Stimulated activated naive CD8-positive, alpha-beta T cell treated with anti-CD3 and anti-CD28 coated beads, Interleukin-15, amount 100 ng/mL, for 72 hours (primary cell): ENCODE data around the gene NUB1.
A peak's percentile ranks its signal among the peaks of the same experiment; 100 is the strongest.

Experiments
- ATAC-seq: fragments of 150-1000 bp; cut with Tn5 transposase; 2 replicates; pipeline ENCODE4 v1.10.0; 2021; ENCODE audit warnings: mild to moderate bottlenecking, moderate library complexity
- DNase-seq, 2 donors: peaks; one replicate each; pipeline ENCODE4 v3.0.0; 2021 to 2022
- H3K27ac Mint-ChIP-seq, 2 donors: one replicate each; pipeline ENCODE4 v1.8.0; 2022; ENCODE audit warnings: mild to moderate bottlenecking in 2 of 2, mixed read lengths in 2 of 2, moderate library complexity in 2 of 2
- H3K27me3 Mint-ChIP-seq: one replicate; pipeline ENCODE4 v1.8.0; 2022; ENCODE audit warnings: mixed read lengths
- H3K4me1 Mint-ChIP-seq: one replicate; pipeline ENCODE4 v1.8.0; 2022; ENCODE audit warnings: mild to moderate bottlenecking, mixed read lengths
- H3K4me3 Mint-ChIP-seq, 2 donors: one replicate each; pipeline ENCODE4 v1.8.0; 2022; ENCODE audit warnings: mild to moderate bottlenecking in 2 of 2, mixed read lengths in 2 of 2, moderate library complexity in 1 of 2
- H3K9me3 Mint-ChIP-seq, 2 donors: one replicate each; pipeline ENCODE4 v1.8.0; 2022; ENCODE audit warnings: mixed read lengths in 2 of 2

Gene NUB1

GRCh38 chr7:151394076-151395035 is 52.7 kb downstream of the NUB1 start:
- DNase-seq: no peak
- ATAC-seq: no peak
- Mint-ChIP-seq H3K27ac (no peak overlapping the region), H3K9me3 (peaks cover 6 to 8% of the 10 kb centered on the region in 2 donors), H3K4me3 (no peak overlapping the region), H3K27me3 (peaks cover 16% of the 10 kb centered on the region), H3K4me1 (peaks cover 18% of the 10 kb centered on the region)

GRCh38 chr7:151395036-151395367 is 53.4 kb downstream of the NUB1 start:
- no peak overlapping the region for H3K4me3 Mint-ChIP-seq
- no peak for DNase-seq
- no peak overlapping the region for H3K27ac Mint-ChIP-seq
- peaks cover 6 to 8% of the 10 kb centered on the region in 2 donors for H3K9me3 Mint-ChIP-seq
- peaks cover 10% of the 10 kb centered on the region for H3K27me3 Mint-ChIP-seq
- ATAC-seq: no peak
- peaks cover 14% of the 10 kb centered on the region for H3K4me1 Mint-ChIP-seq

- peaks cover 5% of the 10 kb centered on the region for H3K4me1 Mint-ChIP-seq
- H3K4me3 Mint-ChIP-seq: no peak overlapping the region
- H3K27me3 Mint-ChIP-seq: no peaks in the 10 kb centered on the region
- ATAC-seq (no peak), DNase-seq (no peak)
- peaks cover 6 to 8% of the 10 kb centered on the region in 2 donors for H3K9me3 Mint-ChIP-seq
- peak overlapping the region in 1 of 2 donors; percentile 35 for H3K27ac Mint-ChIP-seq
Observed at GRCh38 chr7:151396328-151396970, 54.8 kb downstream of the NUB1 start.

- Mint-ChIP-seq H3K4me1 (peaks cover 5% of the 10 kb centered on the region), H3K4me3 (no peak overlapping the region), H3K27me3 (no peaks in the 10 kb centered on the region), H3K27ac (no peak overlapping the region), H3K9me3 (peaks cover 6 to 8% of the 10 kb centered on the region in 2 donors)
- ATAC-seq (no peak), DNase-seq (no peak)
Observed at GRCh38 chr7:151397026-151397425, 55.4 kb downstream of the NUB1 start.

- Mint-ChIP-seq H3K9me3 (peaks cover 6 to 8% of the 10 kb centered on the region in 2 donors), H3K27ac (no peak overlapping the region), H3K4me1 (peaks cover 5% of the 10 kb centered on the region), H3K4me3 (no peak overlapping the region), H3K27me3 (no peaks in the 10 kb centered on the region)
- no peak for ATAC-seq
- DNase-seq: no peak
Observed at GRCh38 chr7:151398446-151399304, 57.1 kb downstream of the NUB1 start.

- no peak overlapping the region for H3K4me3 Mint-ChIP-seq
- H3K27ac Mint-ChIP-seq: no peak overlapping the region
- no peaks in the 10 kb centered on the region for H3K27me3 Mint-ChIP-seq
- DNase-seq (no peak), ATAC-seq (no peak)
- peaks cover 5% of the 10 kb centered on the region for H3K4me1 Mint-ChIP-seq
- H3K9me3 Mint-ChIP-seq: peaks cover 6 to 8% of the 10 kb centered on the region in 2 donors
Observed at GRCh38 chr7:151399305-151399601, 57.6 kb downstream of the NUB1 start.

GRCh38 chr7:151399906-151400305 is 58.3 kb downstream of the NUB1 start:
- Mint-ChIP-seq H3K4me3 (no peak overlapping the region), H3K9me3 (peaks cover 6 to 8% of the 10 kb centered on the region in 2 donors), H3K27me3 (no peaks in the 10 kb centered on the region), H3K27ac (no peak overlapping the region), H3K4me1 (peaks cover 5% of the 10 kb centered on the region)
- no peak for DNase-seq
- ATAC-seq: no peak

- Mint-ChIP-seq H3K4me3 (no peak overlapping the region), H3K27ac (no peak overlapping the region), H3K27me3 (no peaks in the 10 kb centered on the region), H3K9me3 (peaks cover 6 to 8% of the 10 kb centered on the region in 2 donors), H3K4me1 (peaks cover 5% of the 10 kb centered on the region)
- DNase-seq (no peak), ATAC-seq (no peak)
Observed at GRCh38 chr7:151400626-151401315, 59.2 kb downstream of the NUB1 start.

- Mint-ChIP-seq H3K4me3 (no peak overlapping the region), H3K27me3 (no peaks in the 10 kb centered on the region), H3K27ac (no peak overlapping the region), H3K4me1 (peaks cover 5% of the 10 kb centered on the region), H3K9me3 (peaks cover 6 to 8% of the 10 kb centered on the region in 2 donors)
- ATAC-seq (no peak), DNase-seq (no peak)
Observed at GRCh38 chr7:151402029-151402835, 60.6 kb downstream of the NUB1 start.

- no peak for ATAC-seq
- H3K9me3 Mint-ChIP-seq: no peaks in the 10 kb centered on the region
- no peak for DNase-seq
- H3K4me1 Mint-ChIP-seq: peaks cover 5% of the 10 kb centered on the region
- peaks cover 7% of the 10 kb centered on the region for H3K27me3 Mint-ChIP-seq
- H3K4me3 Mint-ChIP-seq: no peak overlapping the region
- H3K27ac Mint-ChIP-seq: no peak overlapping the region
Observed at GRCh38 chr7:151403764-151404163, 62.2 kb downstream of the NUB1 start.

GRCh38 chr7:151404216-151405011 is 62.8 kb downstream of the NUB1 start:
- no peak for DNase-seq
- Mint-ChIP-seq H3K27ac (no peak overlapping the region), H3K4me3 (no peak overlapping the region), H3K27me3 (peaks cover 11% of the 10 kb centered on the region), H3K9me3 (no peaks in the 10 kb centered on the region), H3K4me1 (peaks cover 10% of the 10 kb centered on the region)
- ATAC-seq: no peak

GRCh38 chr7:151405056-151405455 is 63.4 kb downstream of the NUB1 start:
- Mint-ChIP-seq H3K4me1 (peaks cover 13% of the 10 kb centered on the region), H3K9me3 (no peaks in the 10 kb centered on the region), H3K4me3 (no peak overlapping the region), H3K27ac (no peak overlapping the region), H3K27me3 (peaks cover 15% of the 10 kb centered on the region)
- no peak for DNase-seq
- ATAC-seq: no peak

- Mint-ChIP-seq H3K4me1 (peaks cover 18% of the 10 kb centered on the region), H3K27me3 (peaks cover 20% of the 10 kb centered on the region), H3K9me3 (no peaks in the 10 kb centered on the region), H3K27ac (no peak overlapping the region), H3K4me3 (no peak overlapping the region)
- ATAC-seq (no peak), DNase-seq (no peak)
Observed at GRCh38 chr7:151405588-151405987, 64.0 kb downstream of the NUB1 start.
